Fibroblast of upper back skin (primary cell): ENCODE data around the gene TMEM140.
A peak's percentile ranks its signal among the peaks of the same experiment; 100 is the strongest.
"Not testable (repeated sequence)": the region's sequence is repeated elsewhere in the genome, so short reads cannot be mapped to it uniquely, and the experiment has no call there.

Source experiments
- DNase-seq: peaks from one replicate; pipeline ENCODE4 v3.0.0-alpha.2; 2013

TMEM140 gene

DNA sequence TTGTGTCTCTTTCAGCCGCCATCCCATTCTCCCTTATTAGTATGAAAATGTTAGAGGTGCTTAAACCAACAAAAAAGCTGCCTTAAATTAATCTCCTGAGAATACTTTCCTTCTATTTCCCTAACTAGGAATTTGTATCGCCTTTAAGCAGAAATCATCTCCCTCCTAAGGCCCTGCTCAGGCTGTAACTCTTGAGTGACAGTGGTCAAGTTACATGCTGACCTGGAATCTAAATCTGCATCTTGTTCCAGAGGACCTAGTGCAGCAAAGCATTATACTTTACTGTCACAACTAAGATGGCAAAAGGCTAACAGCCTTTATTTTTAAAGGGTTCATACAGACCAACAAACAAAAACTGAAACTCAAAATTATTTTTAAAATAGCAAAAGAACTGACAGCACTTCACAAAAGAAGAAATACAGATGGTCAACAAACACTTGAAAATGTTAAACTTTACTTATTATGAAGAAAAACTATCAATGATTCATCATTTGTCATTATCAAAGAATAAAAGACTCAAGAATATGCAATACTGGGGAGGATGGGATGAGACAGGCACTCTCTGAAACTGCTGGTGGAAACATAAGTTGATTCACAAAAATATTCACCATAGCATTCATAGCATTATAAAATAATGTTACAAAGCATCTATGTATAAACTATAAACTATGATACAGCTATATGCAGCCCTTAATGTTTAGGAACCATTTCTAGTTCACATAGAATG, 11.7 kb downstream of the TMEM140 start:
- peak; percentile 7 for DNase-seq

DNA sequence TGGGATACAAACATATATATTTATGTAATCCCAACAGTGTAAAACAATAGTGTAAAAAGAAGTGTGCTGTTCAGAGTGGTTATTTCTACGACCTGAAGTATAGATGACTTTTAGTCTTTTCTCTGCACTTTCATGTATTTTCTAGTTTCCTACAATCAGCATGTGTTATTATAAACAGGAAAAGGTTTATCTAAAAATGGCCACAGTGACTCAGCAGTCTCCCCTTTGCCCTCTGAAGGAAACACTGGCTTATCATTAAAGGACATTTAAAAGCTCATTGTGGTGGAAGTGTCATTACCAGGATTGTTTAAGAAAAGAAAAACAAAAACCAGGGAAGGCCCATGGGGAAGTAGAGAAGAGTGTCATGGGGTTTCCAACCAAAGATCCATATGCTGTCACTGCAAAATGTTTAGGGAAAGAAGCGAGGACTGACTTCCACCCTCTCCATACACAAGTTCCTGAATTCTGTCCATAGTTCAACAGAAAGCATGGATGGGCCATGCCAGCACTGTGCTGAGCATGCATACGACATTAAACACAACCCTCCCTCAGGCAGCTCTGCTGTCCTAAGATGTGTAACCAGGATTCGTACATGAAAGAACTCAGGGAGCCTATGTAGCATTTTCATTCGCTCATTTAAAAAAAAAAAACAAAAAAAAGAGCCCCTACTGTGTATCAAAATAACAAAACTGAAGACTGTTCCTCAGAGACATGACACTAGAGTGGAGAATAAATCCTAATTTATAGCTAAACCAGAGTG, 12.4 kb downstream of the TMEM140 start:
- no peak for DNase-seq

DNA sequence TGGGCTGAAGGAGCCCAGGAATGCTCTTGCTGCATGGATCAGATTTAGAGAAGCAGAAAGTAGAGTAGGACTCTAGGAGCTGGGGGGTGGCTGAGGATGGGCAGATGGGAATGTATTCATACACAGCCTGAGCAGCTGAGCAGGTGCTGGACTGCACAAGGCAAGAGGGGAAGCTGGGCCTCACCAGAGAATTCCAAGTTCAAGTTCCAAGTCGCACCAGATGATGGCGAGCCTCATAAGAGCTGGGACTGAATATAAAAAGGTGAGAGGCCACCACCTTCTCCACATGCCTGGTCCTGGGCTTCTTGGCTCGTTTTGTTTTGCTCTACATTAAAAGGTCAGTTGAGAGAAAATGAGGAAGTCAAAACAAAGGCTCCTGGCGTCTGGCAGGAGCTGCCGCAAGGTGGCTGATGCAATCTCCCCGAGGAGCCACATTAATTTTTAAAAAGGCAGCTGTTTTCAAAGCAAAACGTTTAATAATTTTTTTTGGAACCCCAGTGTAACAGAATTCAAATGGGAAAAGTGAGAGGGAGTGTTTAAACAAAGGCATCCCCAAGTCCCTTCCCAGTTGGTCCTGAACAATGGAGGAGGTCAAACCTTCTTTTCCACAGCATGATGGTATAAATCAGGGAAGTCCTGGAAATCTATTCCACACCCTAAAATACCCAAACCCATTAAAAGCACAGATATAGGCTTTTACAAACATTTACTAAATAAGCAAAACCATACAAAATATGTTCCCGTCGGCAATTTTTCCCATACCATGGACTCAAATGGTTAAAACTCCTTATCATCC, 13.2 kb downstream of the TMEM140 start:
- peak; percentile 16 for DNase-seq

DNA sequence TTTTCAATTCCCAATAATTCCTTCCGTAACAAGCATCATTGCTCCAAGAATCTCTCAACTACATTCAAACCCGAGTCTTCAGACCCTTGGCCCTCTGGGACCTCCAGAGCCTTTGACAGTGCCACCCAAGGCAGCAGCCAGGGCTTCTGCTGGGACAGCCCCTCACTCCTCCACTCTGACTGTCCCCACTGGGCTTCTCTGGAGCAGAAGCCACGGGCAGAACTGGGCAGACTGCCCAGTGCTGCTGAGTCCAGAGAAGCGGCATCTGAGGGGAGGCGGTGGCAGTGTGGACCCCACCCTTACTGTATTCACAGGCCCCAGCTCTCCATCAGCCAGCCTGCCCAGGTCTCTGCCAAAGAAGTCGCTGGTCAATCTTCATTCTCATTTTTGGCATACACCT, 13.8 kb downstream of the TMEM140 start:
- no peak for DNase-seq

DNA sequence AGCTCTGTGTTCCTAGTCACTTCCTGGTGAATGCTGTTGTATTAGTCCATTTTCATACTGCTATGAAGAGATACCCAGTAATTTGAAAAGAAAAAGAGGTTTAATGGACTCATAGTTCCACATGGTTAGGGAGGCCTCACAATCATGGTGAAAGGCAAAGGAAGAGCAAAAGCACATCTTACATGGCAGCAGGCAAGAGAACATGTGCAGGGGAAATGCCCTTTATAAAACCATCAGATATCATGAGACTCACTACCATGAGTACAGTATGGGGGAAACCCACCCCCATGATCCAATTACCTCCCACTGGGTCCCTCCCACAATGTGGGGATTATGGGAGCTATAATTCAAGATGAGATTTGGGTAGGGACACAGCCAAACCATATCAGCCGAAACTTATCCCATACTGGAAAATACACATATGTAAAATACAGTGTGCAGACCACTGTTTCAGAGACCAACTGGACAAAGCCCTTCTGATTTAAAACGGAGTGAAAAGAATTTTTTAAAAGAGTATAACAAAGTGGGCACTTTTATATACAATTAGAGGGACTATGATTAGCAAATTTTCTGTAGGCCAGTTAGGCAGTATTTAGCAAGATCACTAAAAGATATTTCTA, 14.6 kb downstream of the TMEM140 start:
- DNase-seq, result no peak

DNA sequence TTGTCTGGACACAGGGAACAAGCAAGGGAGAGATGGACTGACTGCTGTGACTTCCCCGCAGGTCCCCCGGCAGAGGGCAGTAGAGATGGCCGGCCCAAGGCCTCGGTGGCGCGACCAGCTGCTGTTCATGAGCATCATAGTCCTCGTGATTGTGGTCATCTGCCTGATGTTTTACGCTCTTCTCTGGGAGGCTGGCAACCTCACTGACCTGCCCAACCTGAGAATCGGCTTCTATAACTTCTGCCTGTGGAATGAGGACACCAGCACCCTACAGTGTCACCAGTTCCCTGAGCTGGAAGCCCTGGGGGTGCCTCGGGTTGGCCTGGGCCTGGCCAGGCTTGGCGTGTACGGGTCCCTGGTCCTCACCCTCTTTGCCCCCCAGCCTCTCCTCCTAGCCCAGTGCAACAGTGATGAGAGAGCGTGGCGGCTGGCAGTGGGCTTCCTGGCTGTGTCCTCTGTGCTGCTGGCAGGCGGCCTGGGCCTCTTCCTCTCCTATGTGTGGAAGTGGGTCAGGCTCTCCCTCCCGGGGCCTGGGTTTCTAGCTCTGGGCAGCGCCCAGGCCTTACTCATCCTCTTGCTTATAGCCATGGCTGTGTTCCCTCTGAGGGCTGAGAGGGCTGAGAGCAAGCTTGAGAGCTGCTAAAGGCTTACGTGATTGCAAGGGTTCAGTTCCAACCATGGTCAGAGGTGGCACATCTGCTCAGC, 16.6 kb downstream of the TMEM140 start:
- no peak for DNase-seq

DNA sequence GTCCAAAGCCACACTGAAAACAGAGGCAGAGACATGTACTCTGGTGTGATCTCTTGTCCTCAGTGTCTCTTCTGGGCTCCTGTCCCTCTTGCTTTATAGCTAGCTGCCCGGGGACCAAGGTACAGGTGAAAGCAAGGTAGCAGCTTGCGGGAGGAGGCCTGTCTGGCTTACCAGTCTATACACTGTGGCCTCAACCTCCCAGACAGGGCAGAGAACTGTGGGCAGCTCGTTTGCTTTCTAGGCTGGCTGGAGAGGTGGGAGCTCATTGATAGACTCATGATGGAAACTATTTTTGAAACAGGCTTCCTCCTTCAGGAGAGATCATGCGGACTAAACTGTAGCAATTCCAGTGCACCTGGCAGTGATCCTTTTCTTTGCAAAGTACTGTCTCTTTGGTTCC, 18.0 kb downstream of the TMEM140 start:
- no peak for DNase-seq

DNA sequence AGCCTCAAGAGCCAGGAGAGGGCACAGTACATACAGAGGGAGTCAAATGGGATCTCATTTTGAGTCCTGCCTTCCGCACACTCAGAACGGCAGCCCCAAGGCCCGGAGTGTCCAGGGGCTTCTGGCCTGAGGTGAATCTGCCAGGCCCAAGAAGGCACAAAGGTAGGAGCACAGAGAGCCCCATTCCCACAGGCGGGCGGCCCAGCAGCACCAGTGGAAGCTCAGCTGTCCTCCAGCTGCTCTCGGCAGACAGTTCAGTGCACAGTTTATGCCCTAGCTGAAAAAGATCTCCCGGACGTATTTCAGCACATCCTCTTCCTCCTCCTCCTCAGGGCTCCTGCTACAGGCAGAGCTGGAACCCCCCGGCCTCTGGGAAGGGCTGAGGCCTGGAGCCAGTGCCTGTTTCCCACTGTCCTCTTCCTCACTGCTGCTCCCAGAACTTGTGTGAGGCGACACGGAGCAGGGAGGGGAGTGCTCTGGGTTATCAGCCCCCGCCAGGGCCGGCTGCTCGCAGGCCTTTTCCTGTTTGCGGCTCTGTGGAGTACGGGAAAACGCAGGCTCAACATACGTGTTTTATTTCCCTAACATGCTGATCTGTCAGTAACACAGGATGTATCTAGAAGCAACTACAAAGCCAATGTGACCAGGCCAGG, 18.6 kb downstream of the TMEM140 start:
- DNase-seq, result no peak

DNA sequence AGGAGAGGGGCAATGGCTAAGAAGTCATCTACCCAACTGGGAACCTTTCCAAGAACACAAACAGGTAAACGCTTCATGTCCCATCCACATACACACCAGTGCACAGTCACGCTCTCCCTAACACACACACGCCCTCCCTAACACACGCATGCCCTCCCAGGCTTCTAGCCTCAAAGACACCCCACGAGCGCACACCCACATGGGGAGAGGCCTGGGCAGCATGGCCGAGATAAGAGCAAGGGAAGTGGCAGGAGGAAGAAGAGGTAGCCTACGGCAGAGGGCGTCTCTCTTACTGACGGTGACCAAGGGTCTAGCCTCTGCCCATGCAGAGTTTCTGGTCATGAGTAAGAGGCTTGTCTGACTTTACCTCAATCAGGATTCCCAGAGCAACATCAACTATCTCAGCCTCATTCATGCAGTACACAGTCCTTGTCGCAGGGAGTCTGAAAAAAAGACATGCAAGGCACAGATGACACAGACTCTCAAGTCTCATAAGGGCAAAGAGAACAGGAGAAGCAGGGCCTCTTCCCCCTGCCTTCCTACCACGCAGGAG, 19.6 kb downstream of the TMEM140 start:
- no peak for DNase-seq

DNA sequence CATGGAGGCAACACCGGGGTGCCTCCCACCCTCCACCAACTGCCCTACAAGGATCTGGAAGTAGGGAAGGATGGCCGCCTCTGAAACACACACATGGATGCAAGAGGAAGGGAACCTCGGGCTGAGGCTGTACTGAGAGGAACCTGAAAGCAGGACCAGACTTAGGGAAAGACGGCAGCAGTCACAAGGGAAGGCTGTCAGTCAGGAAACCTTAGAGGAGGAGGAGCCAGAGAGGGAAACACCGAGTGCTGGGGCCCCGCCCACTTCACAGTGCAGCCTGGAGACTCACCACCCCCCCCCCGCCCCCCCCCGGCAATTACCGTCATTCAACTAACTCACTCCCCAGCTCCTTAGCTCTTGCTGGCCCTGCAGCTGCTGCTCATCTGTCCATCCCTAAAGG, 20.1 kb downstream of the TMEM140 start:
- DNase-seq, result no peak

DNA sequence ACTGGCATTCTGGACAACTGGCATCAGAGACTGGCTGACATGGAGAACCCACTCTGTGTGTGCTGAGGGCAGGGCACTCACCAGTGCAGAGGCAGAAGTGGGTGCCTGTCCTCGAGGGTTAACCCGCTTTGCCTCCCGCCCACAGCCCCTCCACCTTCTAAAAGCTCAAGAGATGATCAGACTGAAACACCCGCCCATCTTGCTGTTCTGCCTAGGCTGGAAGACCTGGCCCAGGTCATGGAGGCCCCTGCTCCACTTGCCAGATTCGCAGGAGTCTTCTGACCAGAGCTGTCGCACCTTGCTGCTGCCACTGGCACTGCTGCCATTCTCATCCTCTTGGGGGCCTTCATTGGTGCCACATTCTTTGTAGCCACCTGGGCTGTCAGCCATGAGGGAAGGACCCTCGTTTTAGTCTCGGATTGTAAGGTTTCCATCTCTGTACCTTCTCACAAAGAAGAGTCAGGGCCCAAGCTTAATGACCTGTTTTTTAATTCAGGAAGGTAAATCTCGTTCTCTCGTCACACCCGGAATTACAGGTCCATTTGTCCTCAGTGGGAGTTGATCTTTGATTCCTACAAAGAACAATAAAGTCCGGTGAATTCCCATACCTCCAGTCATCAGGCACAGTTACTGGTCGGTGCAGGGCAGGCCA, 20.7 kb downstream of the TMEM140 start:
- DNase-seq, result no peak

DNA sequence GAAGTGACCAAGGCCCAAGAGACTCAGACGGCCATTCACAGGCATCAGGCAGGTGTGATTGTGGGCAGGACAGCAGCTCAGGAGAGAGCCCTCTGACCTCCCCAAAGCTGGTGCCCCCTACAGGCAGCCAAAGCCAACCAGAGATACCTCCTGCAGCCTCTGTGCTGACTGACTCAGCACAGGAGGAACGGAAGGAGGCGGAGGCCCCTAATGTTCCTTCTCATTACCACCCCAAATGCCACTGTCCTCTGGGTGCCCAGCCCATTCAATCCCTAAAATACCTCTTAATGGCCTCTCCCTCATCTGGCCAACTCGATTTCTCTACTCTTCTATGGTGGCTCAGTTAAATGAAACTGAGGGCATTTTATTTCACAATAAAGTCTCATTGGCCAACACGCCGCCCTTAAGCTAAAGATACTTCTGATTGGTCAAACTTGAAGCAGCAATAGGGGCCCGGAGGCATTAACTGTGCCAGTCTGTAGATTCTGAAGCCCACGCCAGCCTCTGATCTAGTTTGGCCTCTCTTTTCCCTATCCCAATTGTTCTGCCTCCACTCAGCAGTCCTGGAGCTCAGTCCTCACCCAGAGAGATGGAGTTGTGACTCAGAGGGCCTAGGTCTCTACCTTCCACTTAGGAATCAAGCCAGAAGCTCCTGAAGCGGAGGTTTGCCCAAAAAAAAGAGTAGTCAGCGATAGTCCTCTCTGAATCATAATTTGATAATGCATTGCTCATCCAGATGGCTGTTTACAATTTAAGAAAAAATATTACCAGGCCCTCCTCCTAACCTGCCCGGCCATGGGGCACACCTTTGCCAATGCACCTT, 21.5 kb downstream of the TMEM140 start:
- DNase-seq, result peak; percentile 39

DNA sequence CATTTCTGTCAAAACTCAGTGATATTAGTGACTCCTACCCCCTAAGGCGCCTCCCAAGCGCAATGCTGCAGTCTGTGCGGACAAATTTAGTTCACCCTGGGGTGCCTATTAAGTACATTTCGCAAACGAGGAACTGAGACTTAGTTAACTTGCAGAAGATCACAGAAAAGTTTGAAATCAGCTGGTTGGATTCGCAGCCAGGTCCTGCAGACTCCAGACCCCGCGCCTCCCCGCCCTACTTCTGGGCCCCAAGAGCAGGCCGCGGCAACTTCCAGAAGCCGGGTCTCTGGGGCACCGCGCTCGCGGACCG, 22.0 kb downstream of the TMEM140 start:
- no peak for DNase-seq

DNA sequence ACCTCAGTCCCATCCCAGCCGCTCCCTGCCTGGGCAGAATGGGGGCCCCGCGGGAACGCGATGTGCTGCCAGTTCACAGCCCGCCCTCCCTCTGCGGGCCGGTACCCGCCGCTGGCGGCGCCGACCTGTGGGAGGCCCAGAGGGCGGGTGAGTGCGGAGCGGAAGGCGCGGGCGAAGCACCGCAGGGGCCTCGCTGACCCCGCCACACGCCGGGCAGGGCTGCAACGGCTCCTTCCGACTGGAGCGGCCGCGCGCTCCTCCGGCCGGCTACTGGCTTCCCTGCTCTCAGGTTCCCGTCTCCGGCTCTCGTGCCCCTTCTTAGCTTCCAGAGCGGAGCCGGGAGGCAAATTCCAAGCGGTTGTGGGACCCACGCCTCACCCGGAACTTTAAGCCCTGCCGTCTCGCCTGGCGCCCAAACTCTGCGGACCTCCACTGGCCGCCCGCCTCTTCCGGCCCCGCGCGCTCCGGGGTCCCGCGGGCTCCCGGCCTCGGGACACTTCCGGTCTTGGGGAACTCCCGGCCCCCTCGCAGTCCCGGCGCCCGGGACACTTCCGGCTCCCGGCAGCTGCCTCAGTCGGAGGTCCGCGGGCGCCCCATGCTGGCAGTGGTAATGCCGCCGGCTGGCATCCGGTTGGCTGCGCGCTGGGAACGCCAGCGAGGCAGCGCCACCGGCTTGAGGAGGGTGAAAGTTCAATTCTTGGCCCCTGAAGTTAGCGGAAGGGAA, 22.6 kb downstream of the TMEM140 start, which contains the start of gene CYREN:
Gene CYREN (minus strand): TSS at position 434 of the 724 bp plus-strand sequence. CDS start 1,785 bp downstream, outside the sequence.
- DNase-seq, result peak; percentile 93

DNA sequence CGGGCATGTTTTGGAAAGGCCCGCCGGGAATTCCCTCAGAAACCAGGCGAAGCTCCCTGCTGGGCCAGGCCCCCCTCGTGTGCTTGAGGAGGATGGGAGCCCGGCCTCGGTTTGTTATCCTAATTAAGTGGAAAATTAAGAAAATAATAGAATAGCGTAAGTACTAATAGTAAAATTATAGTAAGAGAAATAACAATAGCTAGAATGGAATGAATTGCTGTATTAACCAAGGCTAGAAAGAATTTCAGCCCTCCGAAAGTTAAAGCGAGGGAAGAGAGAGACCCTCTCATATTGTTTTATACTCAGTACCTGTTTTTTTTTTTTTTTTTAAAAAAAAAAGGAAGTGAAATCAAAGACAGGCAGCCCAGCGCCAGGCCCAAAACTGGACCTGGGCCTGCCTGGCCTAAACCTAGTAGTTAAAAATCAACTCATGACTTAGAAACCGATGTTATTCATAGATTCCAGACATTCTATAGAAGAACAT, 23.2 kb downstream of the TMEM140 start:
- DNase-seq, result not testable (repeated sequence)

DNA sequence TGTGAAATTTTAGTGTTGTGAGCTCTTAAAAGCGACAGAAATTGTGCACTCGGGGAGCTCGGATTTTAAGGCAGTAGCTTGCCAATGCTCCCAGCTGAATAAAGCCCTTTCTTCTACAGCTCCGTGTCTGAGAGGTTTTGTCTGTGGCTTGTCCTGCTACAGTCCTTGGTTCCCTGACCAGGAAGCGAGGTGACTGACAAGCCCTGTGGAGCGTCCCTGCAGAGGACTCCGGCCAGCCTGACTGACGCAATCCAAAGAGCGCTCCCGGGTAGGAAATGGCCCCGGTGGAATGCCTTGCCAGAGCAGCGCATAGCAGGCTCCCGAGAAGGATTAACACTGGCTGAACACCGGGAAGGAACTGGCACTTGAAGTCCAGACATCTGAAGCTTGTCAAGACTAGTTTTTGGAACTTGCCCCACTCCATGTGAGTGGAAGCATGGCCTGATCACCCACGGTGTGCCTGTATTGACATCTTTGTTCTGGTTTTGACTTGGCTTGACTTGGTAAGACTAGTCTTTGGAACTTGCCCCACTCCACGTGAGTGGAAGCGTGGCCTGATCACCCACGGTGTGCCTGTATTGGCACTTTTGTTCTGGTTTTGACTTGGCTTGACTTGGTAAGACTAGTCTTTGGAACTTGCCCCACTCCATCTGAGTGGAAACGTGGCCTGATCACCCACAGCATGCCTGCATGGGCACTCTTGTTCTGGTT, 23.9 kb downstream of the TMEM140 start:
- not testable (repeated sequence) for DNase-seq

DNA sequence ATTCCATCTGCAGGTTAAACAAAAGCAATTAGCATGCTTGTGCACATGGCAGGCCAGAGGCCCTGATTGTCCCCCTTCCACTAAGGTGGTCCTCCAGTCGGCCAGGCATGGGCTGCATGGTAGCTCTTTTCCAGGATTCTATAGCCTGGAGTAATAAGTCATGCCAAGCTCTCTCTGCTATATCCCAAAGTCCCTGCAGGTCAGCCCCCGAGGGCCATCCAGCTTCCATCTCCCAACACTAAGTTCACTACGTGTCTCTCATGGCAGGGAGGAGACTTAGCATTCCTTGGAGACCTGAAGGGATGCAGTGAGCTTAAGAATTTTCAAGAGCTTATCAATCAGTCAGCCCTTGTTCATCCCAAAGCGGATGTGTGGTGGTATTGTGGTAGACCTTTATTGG, 26.0 kb downstream of the TMEM140 start:
- not testable (repeated sequence) for DNase-seq

DNA sequence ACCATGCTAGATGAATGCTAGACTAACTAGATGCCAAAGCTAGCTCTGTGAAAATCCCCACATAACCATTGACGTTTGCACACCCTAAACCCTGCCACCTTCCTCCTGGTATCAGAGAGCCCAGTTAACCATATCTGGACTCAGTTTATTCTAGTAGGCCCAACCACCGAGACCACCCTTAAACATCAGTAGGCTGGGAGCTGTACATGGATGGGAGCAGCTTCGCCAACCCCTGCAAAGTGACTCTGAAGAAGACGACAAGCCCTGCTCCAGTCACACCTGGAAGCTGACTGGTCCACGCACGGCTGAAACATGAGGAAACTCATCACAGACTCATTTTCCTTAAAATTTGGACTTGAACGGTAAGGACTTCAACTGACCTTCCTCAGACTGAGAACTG, 27.1 kb downstream of the TMEM140 start:
- no peak for DNase-seq

DNA sequence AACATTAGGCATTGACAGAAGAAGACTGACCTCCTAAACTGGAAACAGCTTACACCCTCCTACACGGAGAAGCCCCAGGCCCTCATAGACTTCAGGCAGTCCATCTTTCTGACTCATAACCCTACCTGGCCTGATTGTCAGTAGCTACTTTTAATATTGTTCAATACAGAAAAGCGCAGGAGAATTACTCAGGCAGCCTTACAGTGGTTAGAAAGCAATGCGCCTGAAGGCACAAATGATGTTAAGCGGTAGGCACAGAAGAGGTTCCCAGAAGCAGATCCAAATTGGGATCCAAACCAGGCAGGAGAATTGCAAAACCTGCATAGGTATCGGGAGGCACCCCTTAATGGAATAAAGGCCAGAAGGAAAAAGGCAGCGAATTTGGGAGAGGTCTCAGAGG, 28.1 kb downstream of the TMEM140 start:
- DNase-seq, result no peak
